ENCODE data around the gene CNIH3. TPM values are rescaled to one million over a fixed set of nuclear protein-coding genes. Genes with fewer than 3 reads are reported as not detected.

The CNIH3 gene
- total RNA-seq, 1 experiment from 2014 or later = 4.2 TPM

DNA sequence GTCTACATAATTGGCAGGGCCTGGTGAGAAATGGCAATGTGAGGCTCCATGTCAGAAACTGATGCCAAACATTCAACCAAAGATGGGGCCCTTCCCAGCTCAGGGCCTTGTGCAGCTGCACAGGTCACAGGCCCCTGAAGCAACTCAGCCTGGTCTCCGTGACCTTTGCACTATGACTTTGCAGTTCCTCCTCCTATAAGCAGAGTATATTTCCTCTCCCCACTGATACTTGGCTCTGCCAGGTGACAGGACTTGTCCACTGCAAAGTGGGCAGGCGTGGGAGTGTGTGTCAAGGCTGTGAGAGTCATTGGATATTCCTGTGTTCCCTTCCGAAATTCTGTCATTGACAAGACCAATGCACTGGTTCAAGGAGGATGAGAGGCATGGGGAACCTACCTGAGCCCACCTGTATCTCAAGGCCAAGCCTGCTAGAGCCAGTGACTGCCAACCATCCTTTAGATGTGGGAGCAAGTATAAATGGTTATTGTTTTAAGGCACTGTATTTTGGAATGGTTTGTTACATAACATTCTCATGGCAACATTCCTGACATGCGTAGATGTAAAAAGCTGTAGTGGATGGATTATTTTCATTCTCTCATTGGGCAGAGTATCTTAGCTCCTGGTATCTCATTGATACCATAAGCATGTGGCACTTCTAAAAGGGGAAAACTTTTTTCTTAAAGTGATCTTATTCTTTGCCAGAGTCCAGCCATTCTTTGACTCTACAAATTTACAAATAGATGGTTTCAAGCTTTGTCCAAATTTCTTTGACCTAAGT lies 75.2 kb downstream of the CNIH3 start:
- Mint-ChIP-seq H3K4me3 (no peak overlapping the region), H3K27me3 (ENCODE audit: low read depth) (no peaks in the 10 kb centered on the region), H3K36me3 (ENCODE audit: insufficient read depth in 1 of 3, low read depth in 3 of 3) (peaks cover 0 to 8% (median 0%) of the 10 kb centered on the region in 3 experiments; a peak in 3 of 7 replicates), H3K27ac (no peak overlapping the region; a peak in 1 of 7 replicates), H3K9me3 (peaks cover 0 to 3% of the 10 kb centered on the region in 2 experiments; a peak in 1 of 5 replicates), H3K4me1 (peaks cover 0 to 3% of the 10 kb centered on the region in 2 experiments; a peak in 1 of 4 replicates)
- no peak overlapping the region for H4K8ac ChIP-seq (replicated peaks; ENCODE audit: insufficient read length, low read depth, low read length)
- WGBS (ENCODE audit: extremely low coverage, insufficient read length, low lambda C conversion rate) = no CpG with 5 or more reads among the region's 4 CpGs
- TF ChIP-seq, protein P1, sequence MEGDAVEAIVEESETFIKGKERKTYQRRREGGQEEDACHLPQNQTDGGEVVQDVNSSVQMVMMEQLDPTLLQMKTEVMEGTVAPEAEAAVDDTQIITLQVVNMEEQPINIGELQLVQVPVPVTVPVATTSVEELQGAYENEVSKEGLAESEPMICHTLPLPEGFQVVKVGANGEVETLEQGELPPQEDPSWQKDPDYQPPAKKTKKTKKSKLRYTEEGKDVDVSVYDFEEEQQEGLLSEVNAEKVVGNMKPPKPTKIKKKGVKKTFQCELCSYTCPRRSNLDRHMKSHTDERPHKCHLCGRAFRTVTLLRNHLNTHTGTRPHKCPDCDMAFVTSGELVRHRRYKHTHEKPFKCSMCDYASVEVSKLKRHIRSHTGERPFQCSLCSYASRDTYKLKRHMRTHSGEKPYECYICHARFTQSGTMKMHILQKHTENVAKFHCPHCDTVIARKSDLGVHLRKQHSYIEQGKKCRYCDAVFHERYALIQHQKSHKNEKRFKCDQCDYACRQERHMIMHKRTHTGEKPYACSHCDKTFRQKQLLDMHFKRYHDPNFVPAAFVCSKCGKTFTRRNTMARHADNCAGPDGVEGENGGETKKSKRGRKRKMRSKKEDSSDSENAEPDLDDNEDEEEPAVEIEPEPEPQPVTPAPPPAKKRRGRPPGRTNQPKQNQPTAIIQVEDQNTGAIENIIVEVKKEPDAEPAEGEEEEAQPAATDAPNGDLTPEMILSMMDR (conservative IDR thresholded peaks at IDR 0.05) = no peak
- no peak overlapping the region for H2BK15ac ChIP-seq (ENCODE audit: low read depth, low read length)
- no peak overlapping the region for H2AK5ac ChIP-seq (ENCODE audit: insufficient read length, low read length)
- H3K4me2 ChIP-seq (ENCODE audit: insufficient read depth, insufficient read length, low read length) = no peak overlapping the region
- no peak overlapping the region for H4K91ac ChIP-seq (ENCODE audit: insufficient read length, low read depth, low read length)
- H3T11ph ChIP-seq (ENCODE audit: low read length) = no peak overlapping the region
- no peaks in the 10 kb centered on the region for H3K27me3 ChIP-seq (ENCODE audit: insufficient read depth, low read length)
- H3K79me2 ChIP-seq (ENCODE audit: insufficient read depth, low read length) = no peaks in the 10 kb centered on the region
- no peak overlapping the region for H2BK120ac ChIP-seq (ENCODE audit: low read depth, low read length, poor library complexity, severe bottlenecking)
- H3K23ac ChIP-seq (ENCODE audit: insufficient read length, low read depth, low read length) = no peak overlapping the region
- H3K14ac ChIP-seq (ENCODE audit: insufficient read depth, low read length) = no peak overlapping the region; the same call in 1 of the 2 replicates
- H2BK5ac ChIP-seq (ENCODE audit: insufficient read length, low read length) = no peak overlapping the region
- no peak overlapping the region for H3K27ac ChIP-seq (ENCODE audit: insufficient read length, low read depth, low read length)
- no peak overlapping the region for H2BK12ac ChIP-seq (ENCODE audit: insufficient read length, low read depth, low read length)
- no peaks in the 10 kb centered on the region for H3K4me1 ChIP-seq (ENCODE audit: insufficient read depth, low read length)
- H2AFZ ChIP-seq (ENCODE audit: low read length) = no peak overlapping the region
- no peak overlapping the region for H3K56ac ChIP-seq (ENCODE audit: insufficient read length, low read depth, low read length)
- no peaks in the 10 kb centered on the region for H4K20me1 ChIP-seq (ENCODE audit: control insufficient read depth, insufficient read depth, insufficient read length)
- no peak overlapping the region for H4K5ac ChIP-seq (ENCODE audit: insufficient read length, low read depth, low read length)
- no peak overlapping the region for H3K4ac ChIP-seq (ENCODE audit: low read depth, low read length)
- H3K9me3 ChIP-seq (ENCODE audit: control insufficient read depth, low read depth, low read length) = no peaks in the 10 kb centered on the region
- H3K23me2 ChIP-seq (ENCODE audit: insufficient read length, low read depth, low read length, poor library complexity, severe bottlenecking) = no peaks in the 10 kb centered on the region
- no peaks in the 10 kb centered on the region for H3K79me1 ChIP-seq (ENCODE audit: insufficient read depth, low read depth, low read length, poor library complexity, severe bottlenecking)
- no peak overlapping the region for H3K18ac ChIP-seq (ENCODE audit: insufficient read length, low read depth, low read length)
- DNase-seq = no peak
- no peak overlapping the region for H2BK20ac ChIP-seq (ENCODE audit: low read depth, low read length, poor library complexity, severe bottlenecking)
- H3K9ac ChIP-seq (ENCODE audit: extremely low read depth, insufficient read length, low read length) = no peak overlapping the region
